Measurements from ENCODE around the gene GOLGA6A.
"Not testable (repeated sequence)": the region's sequence is repeated elsewhere in the genome, so short reads cannot be mapped to it uniquely, and the experiment has no call there.

- not testable (repeated sequence) for TF ChIP-seq CTCF (IDR thresholded peaks at IDR 0.05; ENCODE audit: insufficient read depth, low read length, poor library complexity, severe bottlenecking); EZH2phosphoT487 (conservative IDR thresholded peaks at IDR 0.05; ENCODE audit: low read length)
Observed at GRCh38 chr15:74063425-74064146, 18.8 kb downstream of the GOLGA6A start.

Data from SU-DHL-6 (cell line).